HG02981 (cell line): Measurements from ENCODE around the gene MRPS11.
A peak's percentile ranks its signal among the peaks of the same experiment; 100 is the strongest.
"Not testable (repeated sequence)": the region's sequence is repeated elsewhere in the genome, so short reads cannot be mapped to it uniquely, and the experiment has no call there.

Experiments
- ATAC-seq: cut with Tn5 transposase; IDR thresholded peaks from one replicate; pipeline ENCODE4 v1.9.1; 2021; ENCODE audit warnings: mild to moderate bottlenecking, moderate library complexity; ENCODE audit not compliant: unreplicated experiment

MRPS11 gene

DNA sequence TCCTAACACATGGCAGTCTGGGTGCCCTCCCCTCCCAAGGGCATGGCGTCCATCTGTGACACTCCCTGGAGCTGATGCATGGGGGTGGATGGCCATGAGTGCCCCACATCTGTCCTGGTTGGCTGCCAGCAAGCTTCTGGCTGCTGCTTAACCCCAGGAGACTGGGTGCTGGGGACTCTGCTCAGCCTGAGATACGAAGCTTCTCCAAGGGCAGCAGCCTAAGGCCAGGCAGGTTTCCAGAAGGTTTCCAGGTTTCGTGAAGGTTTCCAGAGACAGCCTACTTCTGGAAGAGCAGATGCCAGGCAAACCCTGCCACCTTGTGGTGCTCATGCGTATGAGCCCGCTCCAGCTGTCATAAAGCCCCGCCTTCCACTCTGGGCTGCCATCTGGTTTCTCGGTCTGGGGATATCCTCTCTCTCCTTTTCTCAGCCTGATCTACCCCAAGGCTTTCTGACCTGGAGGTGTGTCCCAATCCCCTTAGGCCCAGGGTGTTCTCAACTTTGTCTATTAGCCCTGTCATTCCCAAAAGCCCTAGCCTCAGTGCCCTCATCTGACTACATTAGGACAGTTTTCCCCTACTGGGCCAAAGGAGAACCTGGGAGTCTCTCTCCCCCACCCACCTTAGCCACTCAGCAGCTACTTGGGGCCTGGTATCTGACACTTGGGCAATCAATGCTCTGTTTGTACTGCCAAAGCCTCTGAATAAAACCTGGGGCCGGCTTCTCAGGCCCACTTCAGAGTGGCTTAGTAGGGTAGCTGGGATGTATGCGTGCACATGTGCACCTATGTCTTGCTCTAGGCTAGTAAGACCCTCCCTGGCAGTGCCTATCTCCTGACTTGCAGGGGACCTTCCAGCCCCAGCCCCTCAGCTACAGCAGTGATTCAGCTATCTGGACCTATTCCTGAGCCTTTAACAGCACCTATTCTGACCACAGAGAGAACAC is 12.4 kb upstream of the MRPS11 start:
- peak; percentile 88 for ATAC-seq

DNA sequence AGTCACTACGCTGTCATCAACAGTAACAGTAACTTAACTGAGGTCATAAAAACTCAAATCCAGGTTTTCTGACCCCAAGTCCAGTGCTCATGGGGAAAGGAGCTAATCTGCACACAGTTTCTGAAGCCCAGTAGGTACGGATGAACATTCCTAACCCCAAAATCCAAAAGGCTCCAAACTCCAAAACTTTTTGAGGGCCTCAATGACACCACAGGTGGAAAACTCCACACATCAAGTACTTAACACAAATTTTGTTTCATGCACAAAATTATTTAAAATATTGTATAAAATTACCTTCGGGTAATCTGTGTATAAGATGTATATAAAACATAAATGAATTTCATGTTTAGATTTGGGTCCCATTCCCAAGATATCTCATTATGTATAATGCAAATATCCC is 10.8 kb upstream of the MRPS11 start:
- no peak for ATAC-seq

DNA sequence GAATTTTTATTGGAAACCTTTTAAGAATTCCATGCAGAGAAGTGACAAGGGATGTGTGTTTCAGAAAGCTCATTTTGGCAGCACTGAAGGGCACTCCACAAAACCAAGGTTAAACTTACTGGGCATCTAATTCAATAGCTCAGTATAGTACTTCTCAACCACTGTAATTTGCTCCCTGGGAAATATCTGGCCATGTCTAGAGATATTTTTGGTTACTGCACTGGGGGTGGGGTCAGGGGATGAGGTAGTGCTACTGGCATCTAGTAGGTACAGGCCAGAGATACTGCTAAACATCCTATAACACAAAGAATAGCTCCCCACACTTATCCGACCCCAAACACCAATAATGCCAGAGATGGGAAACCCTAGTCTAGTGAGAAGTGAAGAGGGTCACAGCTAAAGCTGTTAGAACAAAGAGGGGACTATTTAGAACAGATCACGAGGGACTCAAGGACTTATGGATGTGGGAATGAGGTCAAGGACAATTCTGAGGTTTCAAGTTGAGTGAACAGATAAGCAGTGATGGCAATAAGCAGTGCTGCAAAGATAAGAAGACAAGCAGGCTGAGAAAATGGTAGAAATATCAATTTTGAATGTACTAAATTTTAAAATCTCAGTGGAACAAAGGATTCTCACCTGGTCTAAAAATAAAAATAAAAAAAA is 3.5 kb upstream of the MRPS11 start:
- ATAC-seq: no peak

DNA sequence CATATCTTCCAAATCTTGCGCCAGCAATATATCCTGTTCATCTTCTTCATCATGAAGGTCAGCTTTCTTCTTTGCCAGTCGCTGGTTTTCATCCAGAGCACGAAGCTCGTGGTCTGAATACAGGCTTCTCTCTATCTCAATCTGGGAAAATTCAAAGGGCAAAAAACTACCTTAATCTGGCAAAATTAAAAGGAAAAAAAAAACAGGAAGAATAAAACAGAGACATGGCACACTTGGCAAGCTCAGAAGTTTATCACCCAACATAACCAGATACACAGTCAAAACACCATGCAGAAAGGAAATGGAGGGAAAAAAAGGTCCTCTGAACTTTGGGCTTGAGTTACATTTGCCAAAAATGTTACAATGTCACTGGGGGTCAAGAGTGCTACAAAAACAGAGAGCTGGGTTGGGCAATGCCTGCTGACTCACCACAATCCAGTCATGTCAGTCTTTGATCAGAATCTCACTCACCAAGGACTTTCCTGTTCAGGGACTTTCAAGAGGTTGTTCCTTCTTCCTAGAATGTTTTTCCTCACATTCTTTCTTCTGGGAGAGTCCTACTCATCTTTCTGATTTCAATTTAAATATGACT is 1.8 kb upstream of the MRPS11 start:
- no peak for ATAC-seq

DNA sequence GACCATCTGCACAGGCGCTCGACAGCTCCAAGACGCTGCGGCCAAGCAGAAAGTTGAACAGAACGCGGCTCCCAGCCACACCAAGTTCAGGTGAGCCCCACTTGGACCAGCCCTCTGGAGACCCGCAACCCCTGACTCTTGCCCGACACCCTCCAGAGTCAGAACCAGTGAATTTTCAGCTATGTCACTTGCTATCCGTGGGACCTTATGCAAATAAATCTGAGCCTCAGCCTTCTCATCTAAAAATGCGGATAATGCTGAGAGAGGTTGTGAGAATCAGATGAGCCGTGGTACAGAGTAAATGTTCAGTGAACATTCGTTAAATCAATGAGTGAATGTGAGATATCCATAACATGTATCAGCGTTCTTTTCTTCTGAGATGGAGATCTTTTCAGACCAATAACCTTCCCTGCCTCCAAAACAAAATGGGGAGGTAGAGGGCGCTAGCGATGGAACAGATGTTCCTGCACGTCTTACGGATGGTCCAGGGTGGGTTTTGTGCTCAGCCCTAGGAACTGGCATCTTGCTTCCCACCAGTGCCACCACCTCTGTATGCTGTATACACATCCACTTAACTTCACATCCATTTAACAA is 524 bp downstream of the MRPS11 start:
- ATAC-seq: no peak

DNA sequence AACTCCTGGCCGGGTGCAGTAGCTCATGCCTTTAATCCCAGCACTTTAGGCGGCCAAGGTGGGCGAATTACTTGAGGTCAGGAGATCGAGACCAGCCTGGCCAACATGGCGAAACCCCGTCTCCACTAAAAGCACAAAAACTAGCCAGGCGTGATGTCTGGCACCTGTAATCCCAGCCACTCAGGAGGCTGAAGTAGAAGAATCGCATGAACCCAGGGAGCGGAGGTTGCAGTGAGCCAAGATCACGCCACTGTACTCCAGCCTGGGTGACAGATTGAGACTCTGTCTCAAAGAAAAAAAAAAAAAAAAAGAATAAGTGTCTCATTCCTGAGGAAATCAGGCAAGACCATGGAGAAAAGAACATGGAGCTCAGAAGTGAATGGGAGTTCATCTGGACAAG is 1.2 kb downstream of the MRPS11 start:
- ATAC-seq: not testable (repeated sequence)

DNA sequence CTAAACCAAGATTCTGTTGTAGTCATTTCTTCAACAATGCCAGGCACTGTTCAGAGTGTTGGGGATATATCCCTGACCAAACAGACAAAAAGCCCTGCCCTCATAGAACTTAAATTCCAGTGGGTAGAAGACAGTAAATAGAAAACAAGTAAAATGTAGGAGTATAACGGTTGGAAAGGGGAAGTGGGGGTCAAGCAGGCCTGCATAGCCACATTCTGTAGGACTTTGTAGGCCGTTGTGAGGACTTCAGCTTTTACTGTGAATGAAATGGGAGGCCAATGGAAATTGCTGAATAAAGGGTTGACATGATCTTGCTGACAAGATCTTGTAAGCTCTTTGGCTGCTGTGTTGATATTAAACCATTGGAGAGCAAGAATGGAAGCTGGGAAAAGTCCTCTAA is 1.8 kb downstream of the MRPS11 start:
- ATAC-seq: no peak

DNA sequence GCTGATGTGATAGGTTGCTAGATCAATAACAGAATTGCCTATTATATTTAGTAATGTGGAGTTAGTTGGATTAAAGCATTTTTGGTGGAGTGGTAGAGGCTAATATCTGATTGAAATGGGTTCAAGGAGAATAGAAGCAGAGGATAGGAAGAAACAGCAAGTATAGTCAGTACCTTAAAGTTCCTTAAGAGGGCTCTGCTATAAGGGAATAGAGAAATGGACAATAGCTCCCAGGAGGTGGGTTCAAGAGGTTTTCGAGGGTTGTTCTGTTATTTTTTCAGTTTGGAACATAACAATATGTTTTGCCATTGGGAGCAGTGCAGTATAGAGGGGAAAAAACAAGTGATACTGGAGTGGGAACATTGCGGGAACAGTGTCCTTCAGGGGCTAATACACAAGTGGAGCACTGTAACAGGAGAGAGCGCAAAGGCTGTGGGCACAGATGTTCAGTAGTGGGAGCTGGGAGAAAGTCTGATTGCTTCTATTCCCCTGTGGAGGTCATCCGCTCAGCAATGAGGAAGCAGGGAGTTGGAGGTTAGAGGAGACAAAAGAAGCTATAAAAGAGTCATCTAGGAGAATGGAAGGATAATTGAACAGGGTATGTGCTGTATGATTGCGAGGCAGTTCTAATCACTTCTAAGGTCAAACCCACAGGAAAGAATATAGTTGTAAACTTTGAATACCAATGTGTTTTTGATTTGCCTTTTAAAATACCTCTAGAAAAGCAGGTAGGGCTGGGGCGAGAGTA is 3.3 kb downstream of the MRPS11 start:
- no peak for ATAC-seq

DNA sequence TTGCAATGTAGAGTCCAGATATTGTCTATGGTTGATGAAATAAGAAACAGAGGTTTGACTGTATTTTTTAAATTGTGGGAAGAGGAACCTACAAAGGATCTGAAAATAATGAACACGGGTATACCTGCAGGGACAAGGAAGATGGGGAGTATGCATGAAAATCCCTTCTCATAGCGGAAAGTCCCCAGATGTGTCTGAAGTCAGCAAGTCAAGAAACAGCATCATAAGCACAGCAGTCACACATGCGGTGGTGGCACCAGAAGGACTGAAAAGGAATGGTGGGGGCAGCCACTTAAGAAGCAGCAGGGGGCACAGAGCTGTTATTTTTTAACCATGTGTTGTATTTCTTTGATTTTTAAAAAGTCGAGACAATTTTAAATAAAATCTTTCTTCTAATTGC is 4.7 kb downstream of the MRPS11 start:
- no peak for ATAC-seq

DNA sequence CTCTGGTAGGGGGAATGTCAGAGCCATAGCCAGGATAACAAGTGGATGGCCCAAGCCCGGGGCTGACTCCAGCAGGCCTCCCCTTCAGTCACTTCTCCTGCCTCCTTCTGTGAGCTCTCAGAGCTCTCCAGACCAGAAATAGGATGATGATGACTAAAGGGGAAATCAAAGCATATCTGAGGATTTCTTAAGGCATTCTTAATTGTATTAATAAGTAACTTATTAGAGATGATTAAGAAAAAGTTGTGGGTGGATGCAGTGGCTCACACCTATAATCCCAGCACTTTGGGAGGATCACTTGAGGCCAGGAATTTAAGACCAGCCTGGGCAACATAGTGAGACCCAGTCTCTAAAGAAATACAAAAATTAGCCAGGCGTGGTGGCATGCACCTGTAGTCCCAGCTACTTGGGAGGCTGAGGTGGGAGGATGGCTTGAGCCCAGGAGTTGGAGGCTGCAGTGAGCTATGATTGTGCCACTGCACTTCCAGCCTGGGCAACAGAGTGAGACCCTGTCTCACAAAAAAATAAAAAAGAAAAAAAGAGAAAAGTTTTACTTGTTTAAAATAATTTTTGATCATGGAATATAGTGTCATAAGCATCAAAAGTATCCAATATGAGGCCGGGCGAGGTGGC is 6.3 kb downstream of the MRPS11 start:
- ATAC-seq: not testable (repeated sequence)

DNA sequence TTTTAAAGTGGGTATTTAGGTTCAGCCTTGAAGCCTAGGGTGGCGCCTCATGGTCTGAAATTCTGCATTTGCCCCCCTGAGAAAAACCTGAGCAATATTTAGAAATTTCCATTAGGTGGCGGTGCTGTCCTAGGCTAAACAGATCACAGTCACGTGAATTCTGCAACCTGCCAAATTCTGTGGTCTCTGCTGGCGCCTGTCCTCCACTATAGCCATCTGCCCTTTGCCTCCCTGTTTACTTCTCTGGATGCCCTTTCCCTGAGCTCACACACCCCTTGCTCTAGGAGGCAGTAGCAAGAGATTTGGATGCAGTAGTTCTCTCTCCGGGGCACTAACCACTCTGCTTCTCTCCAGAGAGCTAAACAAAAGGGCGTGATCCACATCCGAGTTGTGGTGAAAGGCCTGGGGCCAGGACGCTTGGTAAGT is 9.1 kb downstream of the MRPS11 start:
- ATAC-seq: no peak

DNA sequence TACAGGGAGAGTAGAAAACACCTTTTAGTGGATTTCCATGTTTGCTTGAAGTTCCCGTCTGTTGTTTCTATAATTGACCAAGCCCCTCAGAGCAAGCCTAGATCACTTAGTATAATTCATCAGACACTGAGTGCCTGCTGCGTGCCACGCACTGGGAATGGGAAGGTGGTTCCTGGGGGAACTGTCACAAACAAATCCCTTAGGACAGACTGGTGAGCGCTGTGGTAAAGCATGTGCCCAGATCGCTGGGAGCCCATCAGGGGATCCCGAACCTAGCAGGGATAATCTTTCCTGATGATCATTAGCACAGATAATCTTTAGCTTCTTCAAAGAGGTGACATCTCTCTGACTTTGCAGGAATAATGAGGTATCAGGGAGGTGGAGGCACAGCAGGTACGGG is 9.6 kb downstream of the MRPS11 start:
- ATAC-seq: no peak

DNA sequence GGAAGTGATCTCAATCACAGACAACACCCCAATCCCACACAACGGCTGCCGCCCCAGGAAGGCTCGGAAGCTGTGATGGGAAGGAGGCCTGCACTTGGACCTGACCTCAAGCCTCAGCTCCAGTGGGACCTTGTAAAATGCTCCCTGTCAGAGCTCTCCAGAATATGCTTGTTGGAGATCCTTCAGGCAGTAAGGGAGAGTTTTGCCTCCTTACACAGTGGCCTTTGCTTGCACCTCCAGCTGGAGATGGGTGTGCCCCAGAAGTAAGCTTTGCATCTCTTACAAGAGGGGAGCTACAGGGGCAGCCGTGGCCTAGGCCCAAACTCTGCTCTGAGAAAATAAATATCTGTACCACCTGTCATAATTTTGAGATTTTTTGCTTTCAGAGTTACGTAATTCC is 10.4 kb downstream of the MRPS11 start:
- no peak for ATAC-seq

DNA sequence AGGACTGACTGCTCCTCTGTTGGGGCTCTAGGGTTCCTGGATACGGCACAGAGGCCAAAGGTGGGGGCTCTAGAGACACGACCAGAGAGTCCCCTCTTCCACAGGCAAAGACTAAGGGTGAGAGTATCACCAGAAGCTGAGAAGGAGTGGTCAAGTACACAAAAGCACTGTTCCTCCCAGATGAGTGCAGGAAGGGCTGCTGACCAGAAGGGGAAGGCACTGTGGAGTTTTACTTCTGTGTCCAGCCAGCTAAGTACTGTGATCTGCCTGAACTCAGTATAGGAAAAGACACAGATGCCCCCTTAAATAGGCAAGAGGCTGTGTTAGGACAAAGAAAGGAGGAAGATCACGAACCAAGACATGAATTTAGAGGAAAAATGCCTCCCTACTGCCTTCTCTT is 11.7 kb downstream of the MRPS11 start:
- ATAC-seq: no peak

DNA sequence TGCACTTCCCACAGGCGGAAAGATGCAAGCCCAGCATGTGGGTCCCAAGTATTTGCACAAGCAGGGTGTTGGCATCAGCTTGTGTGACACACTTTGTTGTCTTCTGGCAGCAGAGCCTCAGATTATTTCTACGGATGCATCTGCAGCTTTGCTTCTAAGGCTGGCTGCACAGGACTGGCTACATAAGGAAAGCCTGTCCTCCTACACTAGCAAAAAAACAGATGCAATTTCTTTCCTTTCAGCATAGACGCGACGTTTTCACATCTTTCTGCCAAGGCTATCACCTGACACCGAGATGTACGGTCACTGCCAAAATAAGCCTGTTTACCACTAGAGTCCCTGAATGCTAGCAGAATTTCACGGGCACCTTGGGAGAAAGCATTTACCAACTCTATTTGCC is 13.5 kb downstream of the MRPS11 start:
- no peak for ATAC-seq

DNA sequence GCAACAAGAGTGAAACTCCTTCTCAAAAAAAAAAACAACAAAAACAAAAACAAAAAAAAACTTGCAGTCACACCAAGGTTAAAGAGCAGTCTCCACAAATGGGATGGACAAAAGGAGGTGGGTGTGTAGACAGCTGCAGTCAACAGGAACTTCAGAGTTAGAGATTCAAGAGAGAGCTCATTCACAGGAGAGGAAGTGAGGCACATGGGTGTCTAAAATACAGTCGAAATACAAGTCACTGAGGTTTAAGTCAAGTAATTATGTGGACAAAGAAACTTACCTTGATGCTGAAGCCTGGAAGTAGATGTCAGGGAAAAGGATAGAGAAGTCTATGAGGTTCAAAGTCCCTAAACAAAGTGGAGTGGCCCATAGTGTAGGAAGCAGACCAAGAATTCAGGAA is 14.8 kb downstream of the MRPS11 start:
- ATAC-seq: no peak

DNA sequence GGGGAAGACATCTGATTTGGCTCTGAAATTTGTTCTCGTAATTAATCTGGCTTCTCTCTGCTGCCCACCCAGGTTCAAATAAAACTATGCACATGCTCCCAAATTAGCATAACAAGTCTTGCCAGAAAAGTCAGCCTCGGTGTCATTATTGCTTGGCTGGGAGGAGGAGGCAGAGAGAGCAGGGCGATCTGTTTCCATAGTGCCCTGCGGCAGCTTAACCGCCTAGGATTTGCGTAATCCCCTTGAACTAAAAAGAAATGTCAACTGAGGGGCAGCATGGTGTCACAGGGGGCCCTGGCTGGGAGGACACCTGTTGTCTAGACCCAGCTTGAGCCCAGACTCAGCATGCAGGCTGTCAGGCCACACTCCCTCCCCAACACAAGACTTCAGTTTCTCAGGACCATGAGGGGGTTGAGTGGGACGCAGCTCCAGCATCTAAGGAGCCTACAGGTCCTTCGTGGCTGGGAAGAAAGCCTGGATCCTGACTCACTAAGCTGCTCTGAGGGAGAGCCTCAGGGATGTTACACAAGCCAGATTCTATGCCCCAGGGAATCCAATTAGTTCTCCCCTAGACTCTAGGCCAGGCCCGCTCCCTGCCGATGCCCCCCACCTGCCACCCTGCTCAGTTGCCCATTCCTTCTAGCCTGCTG is 17.3 kb downstream of the MRPS11 start:
- ATAC-seq: no peak

DNA sequence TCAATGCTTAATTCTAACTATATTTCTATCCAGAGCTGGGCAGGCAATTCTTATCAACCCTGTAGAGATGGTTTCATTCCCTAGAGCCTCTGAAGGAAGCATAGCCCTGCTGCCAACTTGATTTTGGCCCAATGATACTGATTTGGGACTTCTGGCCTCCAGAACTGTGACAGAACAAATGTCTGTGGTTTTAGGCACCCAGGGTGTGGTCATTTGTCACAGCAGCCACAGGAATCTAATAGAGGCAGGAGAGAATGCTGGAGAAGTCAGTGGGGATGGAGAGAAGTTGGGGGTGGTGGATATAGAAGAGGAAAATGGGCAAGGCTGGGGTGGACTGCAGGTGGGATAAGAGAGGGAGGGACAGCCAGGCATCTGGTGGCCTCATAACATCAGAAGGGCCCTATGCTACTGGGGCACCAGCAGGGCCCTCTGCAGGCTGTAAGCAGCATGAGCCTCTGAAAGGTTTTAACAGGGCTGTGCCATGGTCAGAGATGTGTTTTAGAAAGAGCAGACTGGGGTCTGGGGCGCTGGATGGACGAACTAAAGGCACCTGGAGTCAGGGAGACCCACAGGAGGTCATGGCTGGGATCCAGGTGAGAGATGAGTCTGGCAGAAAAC is 19.8 kb downstream of the MRPS11 start:
- no peak for ATAC-seq

DNA sequence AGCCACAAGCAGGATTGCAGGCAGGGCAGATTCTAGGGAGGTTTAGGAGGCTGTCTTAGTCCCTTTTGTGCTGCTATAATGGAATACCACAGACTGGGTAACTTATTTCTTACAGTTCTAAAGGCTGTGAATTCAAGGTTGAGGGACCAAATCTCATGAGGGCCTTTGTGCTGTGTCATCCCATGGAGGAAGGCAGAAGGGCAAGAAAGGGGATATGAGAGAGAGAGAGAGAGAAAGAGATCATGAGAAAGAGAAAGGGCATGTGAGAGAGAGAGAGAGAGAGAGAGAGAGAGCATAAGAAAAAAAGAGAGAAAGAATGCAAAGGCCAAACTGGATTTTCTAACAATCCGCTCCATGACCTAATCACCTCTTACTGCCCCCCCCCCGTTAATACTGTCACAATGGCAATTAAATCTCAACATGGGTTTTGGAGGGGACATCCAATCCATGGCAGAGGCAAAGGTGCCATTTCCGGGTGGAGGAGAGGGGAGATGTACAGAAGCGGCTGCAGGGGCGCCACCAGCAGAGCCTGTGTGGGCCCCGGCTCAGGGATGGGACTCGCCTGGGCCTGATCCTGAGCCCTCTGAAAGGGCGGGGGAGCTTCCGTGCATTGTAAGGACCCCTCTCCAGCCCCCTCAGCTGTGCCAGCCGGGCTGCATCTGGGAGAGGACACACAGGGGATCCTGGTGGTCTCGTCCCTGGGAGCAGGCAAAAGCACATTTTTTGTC is 20.5 kb downstream of the MRPS11 start:
- no peak for ATAC-seq
